PC-9 (cell line): ENCODE data around the gene CEACAM20. TPM values are rescaled to one million over a fixed set of nuclear protein-coding genes. Genes with fewer than 3 reads are reported as not detected.

Experiments used
- BruUV-seq: library from RNA; stranded (reverse); fragments of 400-500 nt; replicated peaks from 2 replicates; lab custom pipeline; 2021; lab: Mats Ljungman, UMichigan
- CTCF ChIA-PET: fragments of 300-600 bp; sonication (Branson Sonifier 250); formaldehyde crosslinking; loops from one replicate; lab custom pipeline; 2022; ENCODE audit warnings: antibody characterized with exemption; lab: Charles Lee
- POLR2A ChIA-PET: fragments of 300-600 bp; sonication (Branson Sonifier 250); formaldehyde crosslinking; loops from one replicate; lab custom pipeline; 2022; ENCODE audit warnings: antibody characterized with exemption; ENCODE audit not compliant: unreplicated experiment; lab: Charles Lee
- DNase-seq, 2 experiments: peaks; one replicate each; pipeline versions ENCODE4 v3.0.0 to v3.0.0-alpha.2; 2015 to 2022; ENCODE audit warnings: mixed read lengths in 1 of 2
- H2AFZ ChIP-seq: fragments of 200-600 bp; sonication (generic); 2 replicates; pipeline ENCODE4 v1.8.1; 2017; ENCODE audit warnings: antibody characterized with exemption
- H3F3A ChIP-seq: fragments of 200-600 bp; sonication (generic); 2 replicates; pipeline ENCODE4 v1.8.1; 2017; ENCODE audit warnings: antibody characterized with exemption, mild to moderate bottlenecking, low read depth; ENCODE audit not compliant: insufficient read depth
- H3K27ac ChIP-seq: fragments of 200-600 bp; sonication (generic); 2 replicates; pipeline ENCODE4 v1.6.1; 2016; ENCODE audit warnings: mixed run types
- H3K27me3 ChIP-seq: fragments of 200-600 bp; sonication (generic); 2 replicates; pipeline ENCODE4 v1.6.1; 2016; ENCODE audit warnings: low read depth, mixed run types; ENCODE audit not compliant: insufficient read depth
- H3K36me3 ChIP-seq: fragments of 200-600 bp; sonication (generic); 2 replicates; pipeline ENCODE4 v1.6.1; 2016; ENCODE audit warnings: low read depth, mixed run types
- H3K4me1 ChIP-seq: fragments of 200-600 bp; sonication (generic); replicated peaks from 2 replicates; pipeline ENCODE4 v1.6.1; 2016; ENCODE audit warnings: mixed run types; ENCODE audit not compliant: insufficient read depth
- H3K4me2 ChIP-seq: fragments of 200-600 bp; sonication (generic); 2 replicates; pipeline ENCODE4 v1.6.1; 2017; ENCODE audit warnings: mixed run types
- H3K4me3 ChIP-seq: fragments of 200-600 bp; sonication (generic); 2 replicates; pipeline ENCODE4 v1.6.1; 2016; ENCODE audit warnings: mixed run types
- H3K79me2 ChIP-seq: fragments of 200-600 bp; sonication (generic); 2 replicates; pipeline ENCODE4 v1.6.1; 2017; ENCODE audit warnings: low read depth, mixed run types
- H3K9me2 ChIP-seq: fragments of 200-600 bp; sonication (generic); 2 replicates; pipeline ENCODE4 v1.8.1; 2017; ENCODE audit warnings: mild to moderate bottlenecking; ENCODE audit not compliant: insufficient read depth
- H3K9me3 ChIP-seq: fragments of 200-600 bp; sonication (generic); 2 replicates; pipeline ENCODE4 v1.8.1; 2016; ENCODE audit warnings: low read depth; ENCODE audit not compliant: insufficient read depth
- H4K20me1 ChIP-seq: fragments of 200-600 bp; sonication (generic); 2 replicates; pipeline ENCODE4 v1.8.1; 2017; ENCODE audit not compliant: insufficient read depth
- CTCF ChIP-seq: fragments of 200-600 bp; sonication (generic); conservative IDR thresholded peaks from 2 replicates; pipeline ENCODE4 v1.6.1; 2017; ENCODE audit warnings: mixed run types, antibody characterized with exemption, mild to moderate bottlenecking, moderate library complexity
- EZH2 ChIP-seq: fragments of 200-600 bp; sonication (generic); IDR thresholded peaks from 2 replicates; pipeline ENCODE4 v1.8.0; 2017; ENCODE audit warnings: antibody characterized with exemption, low read depth
- intact Hi-C: fragments of 100-400 bp; cut with micrococcal nuclease; formaldehyde crosslinking; loops from one replicate; pipeline ENCODE4 v1.10.0; 2022; ENCODE audit not compliant: unreplicated experiment
- total RNA-seq: library from RNA; stranded (reverse); gene quantifications from 2 replicates; pipeline ENCODE4 v1.2.3, GENCODE V29; 2021

Gene CEACAM20
- total RNA-seq, 1 experiment from 2014 or later, result not detected

- DNase-seq, result no peak
- no peak overlapping the region for H2AFZ ChIP-seq
- H3K9me2 ChIP-seq, result no peaks in the 10 kb centered on the region
- H3K9me3 ChIP-seq, result no peaks in the 10 kb centered on the region
- peaks cover 70% of the 10 kb centered on the region for H3K4me1 ChIP-seq
- no peak overlapping the region for H3K4me3 ChIP-seq
- no peaks in the 10 kb centered on the region for H4K20me1 ChIP-seq
- H3K27ac ChIP-seq, result peak overlapping the region; percentile 97
- CTCF ChIA-PET, result no interaction called here
- intact Hi-C loops, result loop anchor here (5.0 to 10.0 kb wide), 2 partner anchors 269 to 382 kb away; partner anchors contain the start of gene CLPTM1
- POLR2A ChIA-PET, result no interaction called here
- no peaks in the 10 kb centered on the region for H3K36me3 ChIP-seq
- H3F3A ChIP-seq, result peaks cover 63% of the 10 kb centered on the region
- no TSS peak for BruUV-seq
- TF ChIP-seq EZH2, result no peak
- no peak for TF ChIP-seq CTCF
- H3K27me3 ChIP-seq, result no peaks in the 10 kb centered on the region
- peak overlapping the region; percentile 65 for H3K4me2 ChIP-seq
- H3K79me2 ChIP-seq, result no peaks in the 10 kb centered on the region
Measured at GRCh38 chr19:44573183-44573582, 43.7 kb upstream of the CEACAM20 start.

GRCh38 chr19:44572581-44572900 is 43.1 kb upstream of the CEACAM20 start:
- no peak for TF ChIP-seq EZH2
- TF ChIP-seq CTCF, result no peak
- H3K27ac ChIP-seq, result peak overlapping the region; percentile 97
- BruUV-seq, result no TSS peak
- intact Hi-C loops, result loop anchor here (5.0 to 10.0 kb wide), 2 partner anchors 270 to 382 kb away; partner anchors contain the start of gene CLPTM1
- H3K79me2 ChIP-seq, result no peaks in the 10 kb centered on the region
- peaks cover 67% of the 10 kb centered on the region for H3K4me1 ChIP-seq
- no peak overlapping the region for H2AFZ ChIP-seq
- H3K4me3 ChIP-seq, result no peak overlapping the region
- CTCF ChIA-PET, result no interaction called here
- no peak for DNase-seq
- H3K9me2 ChIP-seq, result no peaks in the 10 kb centered on the region
- no peaks in the 10 kb centered on the region for H3K36me3 ChIP-seq
- POLR2A ChIA-PET, result no interaction called here
- no peaks in the 10 kb centered on the region for H3K27me3 ChIP-seq
- H3F3A ChIP-seq, result peaks cover 57% of the 10 kb centered on the region
- H4K20me1 ChIP-seq, result no peaks in the 10 kb centered on the region
- H3K4me2 ChIP-seq, result no peak overlapping the region
- no peaks in the 10 kb centered on the region for H3K9me3 ChIP-seq

- Histone ChIP-seq H3K4me3 (no peak overlapping the region), H3K27ac (peak overlapping the region; percentile 97), H3K79me2 (no peaks in the 10 kb centered on the region), H4K20me1 (no peaks in the 10 kb centered on the region), H3K36me3 (no peaks in the 10 kb centered on the region), H3K27me3 (no peaks in the 10 kb centered on the region), H3K9me2 (no peaks in the 10 kb centered on the region), H3K4me2 (peak overlapping the region; percentile 58; the same call in 1 of the 2 replicates), H3K4me1 (peaks cover 67% of the 10 kb centered on the region), H3F3A (peaks cover 57% of the 10 kb centered on the region), H2AFZ (no peak overlapping the region), H3K9me3 (no peaks in the 10 kb centered on the region)
- no TSS peak for BruUV-seq
- POLR2A ChIA-PET, result no interaction called here
- DNase-seq, result no peak
- TF ChIP-seq CTCF (no peak), EZH2 (no peak)
- CTCF ChIA-PET, result no interaction called here
- intact Hi-C loops, result loop anchor here (1.0 to 10.0 kb wide), 4 partner anchors 60 to 383 kb away; partner anchors contain the start of gene CLPTM1
Measured at GRCh38 chr19:44571830-44572580, 42.5 kb upstream of the CEACAM20 start.
